Choroid plexus epithelial cell (primary cell): ENCODE results near the gene GPR179.
"Not testable (repeated sequence)": the region's sequence is repeated elsewhere in the genome, so short reads cannot be mapped to it uniquely, and the experiment has no call there.

ENCODE experiments used
- DNase-seq: peaks from one replicate; pipeline ENCODE4 v3.0.0-alpha.2; 2010; ENCODE audit warnings: low read depth
- H3K4me3 ChIP-seq: 2 replicates; pipeline ENCODE4 v1.5.1; 2011; ENCODE audit warnings: low read depth, mild to moderate bottlenecking, control low read depth, low read length, moderate library complexity
- CTCF ChIP-seq: conservative IDR thresholded peaks from 2 replicates; pipeline ENCODE4 v1.5.1; 2011; ENCODE audit warnings: low read depth, mild to moderate bottlenecking, control low read depth, inconsistent platforms, low read length, moderate library complexity

The GPR179 gene

GRCh38 chr17:38322897-38323296 lies 20.9 kb downstream of the GPR179 start:
- no peak overlapping the region for H3K4me3 ChIP-seq
- DNase-seq: no peak
- no peak for TF ChIP-seq CTCF

- peak; percentile 72 for TF ChIP-seq CTCF
- no peak overlapping the region for H3K4me3 ChIP-seq
- DNase-seq: peak; percentile 71
Observed at GRCh38 chr17:38322156-38322779, 21.5 kb downstream of the GPR179 start.

GRCh38 chr17:38320482-38320881 lies 23.3 kb downstream of the GPR179 start:
- no peak for TF ChIP-seq CTCF
- H3K4me3 ChIP-seq: no peak overlapping the region
- DNase-seq: no peak

GRCh38 chr17:38317081-38317480 lies 26.7 kb downstream of the GPR179 start:
- TF ChIP-seq CTCF: no peak
- H3K4me3 ChIP-seq: no peak overlapping the region
- no peak for DNase-seq

DNA sequence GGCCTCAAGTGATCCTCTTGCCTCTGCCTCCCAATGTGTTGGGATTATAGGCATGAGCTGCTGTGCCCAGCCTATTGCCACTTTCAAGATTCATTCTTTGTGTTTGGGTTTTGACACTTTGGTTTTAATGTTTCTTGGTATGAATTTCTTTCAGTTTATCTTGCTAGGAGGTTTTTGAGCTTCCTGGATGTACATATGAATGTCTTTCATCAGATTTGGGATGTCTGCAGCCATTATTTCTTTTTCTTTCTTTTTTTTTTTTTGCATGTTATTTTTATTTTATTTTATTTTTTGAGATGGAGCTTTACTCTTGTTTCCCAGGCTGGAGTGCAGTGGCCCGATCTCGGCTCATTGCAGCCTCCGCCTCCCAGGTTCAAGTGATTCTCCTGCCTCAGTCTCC lies 28.3 kb downstream of the GPR179 start:
- H3K4me3 ChIP-seq: no peak overlapping the region
- no peak for TF ChIP-seq CTCF
- no peak for DNase-seq

DNA sequence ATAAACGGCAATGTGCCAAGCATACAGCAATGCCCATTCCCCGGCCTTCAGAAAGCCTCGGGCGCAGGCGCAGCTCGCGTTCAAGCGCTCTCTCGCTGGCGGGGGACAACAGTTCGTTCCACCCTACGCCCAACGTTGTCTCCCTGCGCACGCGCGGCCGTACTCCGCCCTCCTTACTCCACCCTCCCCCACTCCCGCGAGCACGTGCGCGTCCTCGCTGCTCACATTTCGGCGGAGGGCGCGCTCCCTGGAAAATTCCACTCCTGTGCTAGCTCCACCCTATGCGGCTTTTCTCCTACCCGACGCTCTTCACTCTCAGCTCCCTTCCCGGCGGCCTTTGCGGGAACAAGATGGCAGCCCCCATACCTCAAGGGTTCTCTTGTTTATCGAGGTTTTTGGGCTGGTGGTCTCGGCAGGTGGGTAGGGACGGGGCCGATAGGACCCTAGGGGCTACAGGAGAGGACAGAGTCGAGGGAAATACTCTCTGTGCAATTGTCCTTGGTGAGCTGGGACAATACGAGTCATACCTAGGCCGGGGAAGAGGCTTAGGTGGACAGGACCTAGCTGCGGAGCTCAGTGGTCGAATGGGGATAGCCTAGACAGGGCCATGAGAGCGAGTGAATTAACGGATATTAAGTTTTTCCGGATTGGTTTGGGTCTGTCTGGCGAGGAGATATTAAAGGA lies 46.8 kb downstream of the GPR179 start, which contains the start of gene MRPL45:
Gene MRPL45, plus strand, starts transcription at position 335 of the 684 bp plus-strand sequence. Its CDS starts 16 bp downstream, at position 351.
- H3K4me3 ChIP-seq: peak within 1 kb of the TSS; percentile 68
- peak; percentile 99 for DNase-seq

- H3K4me3 ChIP-seq, DNase-seq: not testable (repeated sequence)
Observed at GRCh38 chr17:38295602-38296365, 48.0 kb downstream of the GPR179 start.

DNA sequence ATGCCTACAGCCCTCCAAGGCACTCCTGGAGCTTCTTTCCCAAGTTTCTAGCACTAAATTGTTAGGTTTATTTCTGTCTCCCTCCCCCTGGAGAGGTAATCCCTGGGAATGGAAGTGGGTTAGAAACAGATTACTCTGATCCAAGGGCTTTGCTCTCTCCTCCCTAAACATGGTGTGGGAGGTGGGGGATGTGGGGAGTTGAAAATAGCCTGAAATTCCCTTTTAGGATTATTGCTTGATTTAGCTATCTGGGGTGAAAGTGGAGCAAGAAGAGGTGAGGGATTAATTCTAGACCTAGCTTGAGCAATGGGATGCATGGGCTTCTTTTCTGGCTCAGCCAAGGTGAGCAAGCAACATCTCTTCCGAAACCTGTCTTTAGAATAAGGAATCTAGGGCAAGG lies 54.0 kb downstream of the GPR179 start:
- not testable (repeated sequence) for H3K4me3 ChIP-seq, DNase-seq
